Iris pigment epithelial cell (primary cell): ENCODE results near the gene ERFL.
"Not testable (repeated sequence)": the region's sequence is repeated elsewhere in the genome, so short reads cannot be mapped to it uniquely, and the experiment has no call there.

ENCODE experiments used
- DNase-seq: peaks from one replicate; pipeline ENCODE4 v3.0.0-alpha.2; 2011; ENCODE audit warnings: low read depth

Gene ERFL

GRCh38 chr19:41877916-41878905, 50.0 kb downstream of the ERFL start:
- DNase-seq = no peak

- DNase-seq = no peak
Observed at GRCh38 chr19:41876847-41877832, 51.1 kb downstream of the ERFL start, which contains the start of gene CD79A. CD79A (plus strand) TSS chr19:41877279; CDS start chr19:41877305, 26 bp downstream.

GRCh38 chr19:41875973-41876372, 52.3 kb downstream of the ERFL start:
- not testable (repeated sequence) for DNase-seq

GRCh38 chr19:41872775-41873647, 55.2 kb downstream of the ERFL start:
- DNase-seq = peak; percentile 70

- DNase-seq = no peak
Observed at GRCh38 chr19:41872384-41872774, 55.9 kb downstream of the ERFL start.

DNA sequence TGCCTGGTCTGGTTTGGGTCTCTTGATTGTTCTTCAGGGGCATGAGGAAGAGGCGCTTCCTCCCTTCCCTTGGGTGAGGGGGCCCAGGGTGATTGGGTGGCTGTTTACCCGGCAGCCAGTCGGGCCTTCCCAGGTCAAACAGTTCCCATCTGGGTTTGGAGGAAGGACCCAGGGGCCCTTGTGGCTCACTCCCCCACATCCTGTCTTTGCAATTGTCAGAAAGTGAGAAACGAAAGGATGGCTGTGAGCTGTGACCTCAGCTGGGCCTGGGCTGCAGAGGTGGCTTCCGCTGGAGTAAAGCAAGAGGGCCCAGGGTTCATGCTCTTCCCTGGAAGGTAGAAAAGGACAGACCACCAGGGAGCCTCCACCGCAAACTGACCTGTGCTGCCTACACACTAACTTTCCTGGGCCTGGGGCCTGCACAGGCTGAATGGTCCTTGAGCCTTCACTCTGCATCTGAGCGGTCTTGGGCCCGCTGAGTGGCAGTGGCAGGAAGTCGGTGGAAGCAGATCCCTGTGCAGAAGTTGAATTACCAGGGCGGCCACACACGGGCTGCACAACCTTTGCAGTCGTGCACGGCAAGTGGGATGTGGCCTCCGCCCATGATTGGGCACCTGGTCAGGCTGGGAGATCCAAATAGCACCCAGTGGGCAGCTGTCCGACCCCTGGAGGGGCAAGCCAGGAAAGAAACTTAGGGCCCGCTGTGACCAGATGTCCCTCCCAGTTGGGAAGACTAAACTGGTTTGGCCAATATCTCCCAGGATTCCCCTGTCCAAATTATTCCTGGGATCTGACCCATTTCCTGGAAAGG, 56.5 kb downstream of the ERFL start:
- DNase-seq = no peak

DNA sequence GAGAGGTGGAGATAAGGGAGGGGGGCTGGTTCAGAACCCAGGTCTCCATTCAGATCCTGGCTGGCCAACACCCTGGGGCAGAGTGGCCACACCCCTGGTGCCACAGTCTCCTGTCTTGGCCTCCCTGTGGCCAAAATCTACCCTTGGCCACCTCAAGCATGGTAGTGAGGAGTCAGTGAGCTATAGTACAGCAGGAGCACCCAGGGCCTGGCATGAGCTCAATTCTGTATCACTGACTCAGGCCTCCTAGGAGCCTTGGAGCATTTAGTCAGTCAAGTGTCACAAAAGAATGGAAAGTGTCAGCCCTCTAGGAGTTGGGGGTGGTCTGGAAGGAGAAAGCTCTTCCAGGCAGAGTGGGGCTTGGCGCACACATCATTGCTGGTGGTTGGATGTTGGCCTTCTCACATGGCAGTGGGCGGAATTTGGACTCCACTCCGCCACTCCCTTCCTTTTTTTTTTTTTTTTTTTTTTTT, 57.8 kb downstream of the ERFL start:
- peak; percentile 55 for DNase-seq

- no peak for DNase-seq
Observed at GRCh38 chr19:41869374-41869955, 58.8 kb downstream of the ERFL start.

- no peak for DNase-seq
Observed at GRCh38 chr19:41868989-41869300, 59.3 kb downstream of the ERFL start.

DNA sequence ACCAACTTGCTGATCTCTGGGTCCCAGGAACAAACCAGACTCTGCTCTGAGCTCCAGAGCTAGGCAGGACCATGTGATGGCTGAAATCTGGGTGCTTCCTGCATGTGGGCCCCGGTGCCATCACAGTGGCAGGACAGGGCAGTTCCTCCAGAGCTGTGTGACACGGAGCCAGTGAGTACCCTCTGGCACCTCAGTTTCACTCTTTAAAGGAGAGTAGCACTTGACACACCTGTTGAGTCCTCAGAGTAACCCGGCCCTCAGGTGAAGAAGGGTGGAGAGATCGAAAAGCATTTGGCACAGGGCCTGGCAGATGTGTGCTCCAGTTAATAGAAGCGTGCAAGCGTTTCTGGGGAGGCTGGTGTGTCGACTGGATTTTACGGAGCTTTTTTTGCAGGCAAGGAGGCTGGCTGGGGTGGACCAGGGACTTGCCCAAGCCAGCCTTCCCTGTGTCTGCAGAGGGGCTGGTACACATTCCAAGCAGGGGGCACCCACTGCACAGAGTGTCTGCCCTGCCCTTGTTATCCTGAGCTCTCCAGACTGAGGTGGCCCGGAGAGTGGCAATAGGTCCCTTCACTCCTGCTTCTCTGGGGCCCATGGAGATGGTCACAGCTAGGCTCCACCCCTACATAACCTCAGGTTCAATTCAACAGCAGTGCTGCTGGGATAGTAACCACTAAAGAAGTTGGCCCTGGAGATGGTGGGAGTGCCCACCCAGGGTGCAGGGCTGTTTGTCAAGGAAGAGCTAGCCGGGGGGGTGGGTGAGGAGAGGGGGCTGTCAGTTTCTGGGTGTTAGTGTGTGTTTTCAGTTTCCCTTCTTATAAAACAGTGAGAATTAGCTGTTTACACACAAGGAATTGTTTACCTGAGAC, 59.9 kb downstream of the ERFL start:
- DNase-seq = no peak

GRCh38 chr19:41866284-41866683, 62.0 kb downstream of the ERFL start:
- no peak for DNase-seq

DNA sequence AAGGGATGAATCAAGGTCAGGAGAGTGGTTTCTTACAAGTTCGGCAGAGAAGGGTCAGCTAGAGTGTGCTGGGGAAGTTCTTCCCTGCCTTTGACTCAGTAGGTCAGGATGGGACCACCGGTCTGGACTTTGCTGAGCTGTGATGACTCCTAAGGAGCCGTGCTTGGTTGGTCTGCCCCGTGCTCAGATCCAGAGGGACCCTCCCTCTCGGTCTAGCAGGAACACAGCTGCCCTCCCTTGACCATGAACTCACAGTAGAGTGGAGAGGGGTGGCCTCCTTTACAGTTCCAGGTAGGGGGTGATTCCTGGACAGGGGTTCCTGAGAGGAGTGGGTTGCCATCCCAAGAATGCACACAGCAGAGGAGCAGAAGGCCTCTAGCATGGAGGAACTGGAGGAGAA, 63.9 kb downstream of the ERFL start:
- no peak for DNase-seq

- DNase-seq = no peak
Observed at GRCh38 chr19:41863209-41863931, 64.9 kb downstream of the ERFL start.

DNA sequence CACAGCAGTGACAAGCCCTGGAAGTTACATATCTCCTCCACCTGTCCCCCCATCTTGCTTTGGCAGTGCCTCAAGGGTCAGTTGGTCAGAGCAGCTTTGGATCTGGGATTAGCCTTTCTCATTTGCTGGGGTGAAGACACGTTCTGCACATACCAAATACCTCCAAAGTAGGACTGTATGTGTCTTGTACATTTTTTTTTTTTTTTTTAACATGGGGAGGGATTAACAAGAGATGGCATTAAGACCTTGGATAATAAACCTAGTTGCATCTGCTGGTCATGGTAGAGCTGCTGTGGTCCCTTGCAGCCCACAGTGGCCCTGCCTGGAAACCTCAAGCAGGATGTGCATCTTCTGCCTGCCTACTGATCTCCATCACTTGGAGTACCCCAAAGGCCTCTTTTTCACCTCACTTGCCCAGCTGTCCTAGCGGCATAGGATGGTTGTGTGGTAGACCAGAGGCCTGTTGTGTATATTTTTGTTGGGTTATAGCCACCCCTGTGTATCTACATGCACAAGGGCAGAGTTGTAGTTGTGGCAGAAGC, 65.7 kb downstream of the ERFL start:
- no peak for DNase-seq

DNA sequence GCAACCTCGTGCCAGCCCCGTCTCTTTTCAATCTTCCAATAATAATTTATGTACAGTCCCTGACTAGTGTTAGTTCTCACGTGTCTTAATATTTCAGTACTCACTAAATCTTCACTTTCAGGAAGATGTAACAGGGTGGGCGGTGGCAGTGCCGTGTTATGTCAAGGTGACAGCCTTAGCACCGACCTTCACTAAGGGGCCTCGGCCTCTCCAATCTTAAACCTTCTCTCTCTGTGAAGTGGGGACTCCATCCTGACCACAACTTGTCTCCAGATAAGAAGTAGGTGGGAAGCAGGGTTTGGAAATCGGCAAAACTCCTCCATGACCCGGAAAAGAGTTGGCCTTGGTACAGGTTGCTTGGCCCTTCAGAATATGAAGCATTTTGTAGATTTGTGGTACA, 66.4 kb downstream of the ERFL start:
- DNase-seq = no peak

DNA sequence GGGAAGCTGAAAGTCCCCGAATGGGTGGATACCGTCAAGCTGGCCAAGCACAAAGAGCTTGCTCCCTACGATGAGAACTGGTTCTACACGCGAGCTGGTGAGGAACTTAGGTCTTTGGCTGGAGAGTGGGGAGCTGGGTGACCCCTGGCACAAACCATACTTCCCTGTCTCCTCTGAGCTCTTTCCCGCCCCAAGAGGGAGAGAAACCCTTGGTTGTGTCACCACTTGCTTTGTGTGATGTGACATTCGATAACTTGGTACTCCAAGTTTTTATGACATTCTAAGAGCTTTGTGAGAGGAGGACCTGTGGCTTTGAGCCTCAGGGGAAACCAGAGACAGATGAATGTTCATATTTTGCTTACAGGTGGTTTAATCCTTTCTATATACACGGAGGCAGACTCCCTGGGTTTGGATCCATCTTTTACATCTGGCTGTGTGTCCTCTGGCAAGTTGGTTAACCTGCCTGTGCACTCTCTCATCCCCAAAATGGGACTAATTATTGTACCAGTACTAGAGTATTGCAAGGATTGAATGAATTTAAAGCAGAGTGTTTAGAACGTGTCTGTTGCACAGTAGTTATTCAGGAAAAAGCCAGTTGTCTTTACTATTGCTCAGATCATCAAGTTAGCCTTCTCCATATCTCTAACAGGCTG, 67.0 kb downstream of the ERFL start:
- no peak for DNase-seq

DNA sequence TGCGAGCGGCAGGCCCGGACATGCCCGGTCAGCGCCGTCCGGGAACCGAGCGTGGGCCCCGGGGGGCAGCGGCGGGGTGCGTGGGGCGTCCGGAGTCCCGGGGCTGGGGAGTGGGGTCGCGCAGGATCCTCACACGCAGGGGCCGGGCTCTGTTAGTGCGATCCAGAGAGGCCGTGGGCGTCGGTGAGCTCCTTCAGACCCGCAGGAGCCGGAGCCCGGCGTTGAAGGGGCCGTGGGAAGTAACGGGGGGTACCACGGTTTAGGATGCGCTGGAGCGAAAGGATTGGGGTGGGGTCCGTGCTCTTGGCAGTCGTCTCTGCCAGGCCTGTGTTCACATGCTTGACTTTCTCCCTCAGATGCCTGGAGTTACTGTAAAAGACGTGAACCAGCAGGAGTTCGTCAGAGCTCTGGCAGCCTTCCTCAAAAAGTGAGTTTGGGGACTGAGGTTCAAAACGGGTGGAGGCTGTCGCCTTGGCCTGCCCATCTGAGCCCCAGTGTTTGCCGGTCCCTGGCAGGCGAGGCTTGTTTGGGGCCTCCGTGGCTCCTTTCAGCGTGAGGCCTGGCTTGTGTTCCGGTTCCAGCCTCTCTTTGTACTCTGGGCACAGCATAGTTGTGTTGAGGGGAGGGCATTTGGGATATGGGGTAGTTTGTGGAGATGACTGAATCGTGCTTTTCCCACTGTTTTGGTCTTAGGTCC, 67.7 kb downstream of the ERFL start:
- no peak for DNase-seq
